HG03159 (cell line): ENCODE results near the gene CDON.
"Not testable (repeated sequence)": the region's sequence is repeated elsewhere in the genome, so short reads cannot be mapped to it uniquely, and the experiment has no call there.

ENCODE experiments used
- ATAC-seq: cut with Tn5 transposase; IDR thresholded peaks from one replicate; pipeline ENCODE4 v1.9.1; 2021; ENCODE audit warnings: mild to moderate bottlenecking, moderate library complexity; ENCODE audit not compliant: unreplicated experiment

Gene CDON

DNA sequence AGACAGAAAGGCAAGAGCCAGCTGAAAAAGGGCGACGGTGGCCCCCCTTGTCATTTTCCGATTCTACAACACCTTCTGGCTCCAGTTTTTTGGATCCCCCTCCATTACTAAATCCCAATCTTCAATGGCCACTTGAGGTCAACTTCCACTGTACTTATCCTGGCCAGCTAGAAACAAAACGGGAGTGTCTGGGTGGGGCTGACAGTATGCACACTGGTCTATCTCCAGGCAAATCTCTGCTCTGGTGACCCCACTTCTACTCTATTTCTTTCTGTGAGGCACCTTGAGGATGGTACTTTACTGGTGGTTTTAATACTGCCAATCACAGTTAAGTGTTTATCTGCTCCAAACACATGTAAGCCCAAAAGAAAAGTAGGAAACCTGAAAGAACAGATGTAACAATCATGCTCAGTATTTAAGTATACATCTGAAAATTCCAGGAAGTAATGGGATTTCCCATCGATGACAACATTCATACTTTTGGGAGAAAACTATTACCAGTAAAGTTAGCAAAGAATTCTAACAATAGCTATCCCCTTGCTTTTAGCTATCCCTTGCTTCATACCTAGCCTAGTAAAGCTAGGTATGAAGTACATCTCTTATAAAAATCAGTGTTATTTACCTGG is 16.0 kb downstream of the CDON start:
- ATAC-seq: no peak

DNA sequence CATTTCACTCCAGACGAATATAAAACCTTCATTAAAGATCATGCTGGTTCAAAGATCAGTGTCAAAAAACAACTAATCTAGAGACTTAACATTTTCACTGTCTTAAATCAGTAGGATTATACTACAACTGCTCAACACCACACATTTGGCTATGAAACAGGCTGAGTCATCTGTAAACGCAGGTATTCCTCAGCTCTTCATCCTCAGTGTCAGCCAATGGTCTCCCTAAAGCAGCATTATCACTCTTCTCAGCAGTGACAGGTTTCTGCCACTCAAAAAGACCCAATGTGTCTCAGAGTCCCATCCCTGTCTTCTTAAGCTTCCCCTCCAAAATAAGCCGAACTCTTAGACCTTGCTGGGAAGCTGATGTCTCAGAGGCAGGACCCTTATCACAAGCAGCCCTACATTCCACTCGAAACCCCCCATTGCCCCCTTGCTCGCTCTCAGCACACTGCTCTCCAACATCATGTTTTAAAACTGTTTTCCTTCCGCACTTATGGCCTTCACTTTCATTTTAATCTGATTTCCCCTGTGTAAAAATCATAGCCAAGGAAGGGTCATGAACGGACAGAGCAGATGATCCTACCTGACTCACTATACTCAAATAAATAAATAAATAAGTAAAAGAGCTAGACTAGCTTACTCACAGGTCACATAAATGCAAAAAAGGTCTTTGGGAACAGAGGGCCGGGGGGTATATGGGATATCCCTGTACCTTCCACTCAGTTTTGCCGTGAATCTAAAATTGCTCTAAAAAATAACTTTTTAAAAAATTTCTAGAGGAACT is 23.0 kb downstream of the CDON start:
- no peak for ATAC-seq

DNA sequence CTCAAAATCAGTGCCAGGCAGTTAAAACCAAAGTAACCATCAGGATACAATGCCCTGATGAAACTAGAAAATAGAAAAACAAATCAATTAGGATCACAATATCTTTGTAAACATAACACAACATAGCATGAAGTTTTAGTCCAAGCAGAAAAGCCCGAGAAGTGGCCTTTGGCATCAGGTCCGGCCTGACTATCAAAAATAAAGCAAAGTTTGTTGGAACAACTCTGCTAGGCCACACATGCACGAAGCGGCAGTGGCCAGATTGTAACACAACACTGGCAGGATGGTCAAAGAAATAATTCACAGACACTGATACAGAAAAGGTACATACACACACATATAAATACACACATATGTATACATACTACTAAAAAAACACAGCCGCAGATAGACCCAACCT is 26.9 kb downstream of the CDON start:
- ATAC-seq: no peak

DNA sequence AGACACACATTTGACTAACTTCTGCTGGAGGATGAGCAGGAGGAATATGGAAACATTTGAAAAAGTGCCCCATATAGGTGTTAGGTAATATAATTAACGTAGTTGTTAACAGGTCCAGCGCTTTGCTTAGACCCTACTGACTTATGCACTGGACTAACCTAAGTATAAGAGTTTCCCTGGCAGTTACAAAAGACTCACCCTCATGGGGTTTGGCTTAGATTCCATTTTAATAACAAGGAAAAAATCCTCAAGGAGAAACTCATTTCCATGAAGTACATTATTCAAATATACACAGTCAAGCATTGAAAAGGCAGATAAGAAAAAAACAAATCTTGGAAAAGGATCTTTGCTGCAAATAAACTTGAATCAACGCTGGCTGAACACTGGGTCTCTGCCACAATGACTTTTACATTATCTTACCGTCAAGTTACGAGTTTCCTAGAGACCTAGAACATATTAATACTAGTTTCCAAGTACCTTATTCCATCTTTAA is 27.7 kb downstream of the CDON start:
- ATAC-seq: no peak

DNA sequence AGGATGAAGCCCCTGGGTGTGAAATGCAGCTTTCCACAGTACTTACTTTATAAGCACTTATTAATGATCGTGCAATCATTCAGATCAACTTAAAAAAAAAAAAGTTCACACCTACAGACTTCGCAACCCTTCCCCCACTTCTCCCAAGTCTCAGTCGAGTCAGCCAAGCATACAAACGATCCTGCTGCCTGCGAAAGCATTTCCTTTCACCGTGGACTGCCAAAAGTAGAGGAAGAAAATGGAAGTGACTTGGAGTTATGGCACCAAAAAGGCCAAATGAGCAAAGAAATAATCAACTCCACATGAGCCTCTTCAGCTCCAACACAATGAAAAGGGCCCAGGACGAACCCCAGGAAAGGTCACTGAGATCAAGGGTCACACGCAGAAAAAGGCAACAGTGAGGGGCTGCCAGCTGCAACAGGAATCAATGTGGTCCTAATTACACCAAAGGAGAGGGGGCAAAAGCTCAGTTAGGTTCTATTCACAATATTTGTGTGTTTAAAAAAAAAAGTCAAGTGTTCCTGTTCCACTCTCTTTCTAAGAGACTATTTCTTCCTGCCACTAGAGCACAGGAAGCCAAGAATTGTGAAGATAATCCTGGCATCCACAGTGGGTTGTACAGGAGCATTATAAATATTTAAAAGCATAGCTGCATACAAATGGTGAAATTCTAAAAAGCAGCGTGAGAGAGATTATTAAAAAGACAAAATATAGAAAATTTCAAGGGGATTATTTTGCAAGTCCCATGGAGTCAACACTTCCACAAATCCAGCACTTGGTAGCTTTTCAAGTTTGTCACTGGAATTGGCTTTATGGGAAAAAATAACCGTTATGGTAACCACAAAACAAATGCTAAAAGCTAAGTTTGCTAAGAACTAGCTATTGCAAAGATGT is 28.4 kb downstream of the CDON start:
- ATAC-seq: no peak

DNA sequence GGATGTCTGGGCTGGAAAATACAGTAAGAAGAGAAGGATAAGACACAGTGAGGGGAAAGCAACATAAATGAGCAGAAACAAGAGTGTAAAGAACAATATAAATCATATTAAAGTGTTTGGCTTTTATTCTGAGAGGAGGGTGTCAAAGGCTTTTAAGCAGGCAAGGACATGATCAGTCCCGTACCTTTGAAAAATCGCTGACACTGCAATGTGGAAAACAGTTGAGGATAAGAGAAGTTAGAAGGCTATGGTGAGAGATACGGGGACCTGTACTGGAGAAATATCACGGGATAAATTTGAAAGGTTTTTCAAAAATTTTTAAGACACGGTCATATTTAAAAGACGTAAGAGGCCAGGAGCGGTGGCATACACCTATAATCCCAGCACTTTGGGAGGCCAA is 30.3 kb downstream of the CDON start:
- ATAC-seq: no peak

DNA sequence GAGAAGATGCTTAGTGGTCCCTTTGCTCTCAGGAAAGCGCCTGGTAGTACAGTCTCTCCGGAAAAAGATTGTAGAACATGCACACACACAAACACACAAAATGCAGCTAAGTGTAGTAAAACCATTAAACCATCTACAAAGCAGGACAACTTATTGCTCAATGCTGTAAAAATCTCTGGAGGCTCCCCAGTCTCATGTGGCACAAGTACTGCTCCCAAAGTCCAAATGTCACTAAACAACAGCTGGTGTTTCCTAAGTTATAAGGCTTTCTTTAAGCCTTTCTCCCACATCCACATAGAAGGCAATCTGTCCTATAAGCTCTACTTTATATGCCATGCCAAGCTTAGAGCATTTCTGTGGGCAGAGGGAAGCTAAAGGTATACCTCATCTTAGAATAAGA is 32.9 kb downstream of the CDON start:
- ATAC-seq: no peak

DNA sequence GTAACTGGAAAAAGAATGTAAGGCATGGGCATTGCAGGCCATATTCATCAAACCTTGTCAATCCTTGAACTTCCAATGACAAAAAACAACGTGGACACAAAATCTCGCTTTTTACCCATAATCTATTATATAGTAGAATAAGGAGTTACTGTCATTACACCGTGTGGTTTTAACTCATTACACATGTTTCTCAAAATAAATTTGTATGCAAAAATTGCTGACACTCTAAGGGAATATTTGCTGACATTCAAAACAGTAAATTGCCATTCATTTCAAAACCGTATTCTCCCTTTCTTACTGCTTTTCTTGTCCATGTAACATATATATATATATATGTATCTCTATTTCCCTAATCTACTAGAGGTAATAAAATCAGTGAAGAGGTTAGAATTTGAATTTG is 33.4 kb downstream of the CDON start:
- no peak for ATAC-seq

DNA sequence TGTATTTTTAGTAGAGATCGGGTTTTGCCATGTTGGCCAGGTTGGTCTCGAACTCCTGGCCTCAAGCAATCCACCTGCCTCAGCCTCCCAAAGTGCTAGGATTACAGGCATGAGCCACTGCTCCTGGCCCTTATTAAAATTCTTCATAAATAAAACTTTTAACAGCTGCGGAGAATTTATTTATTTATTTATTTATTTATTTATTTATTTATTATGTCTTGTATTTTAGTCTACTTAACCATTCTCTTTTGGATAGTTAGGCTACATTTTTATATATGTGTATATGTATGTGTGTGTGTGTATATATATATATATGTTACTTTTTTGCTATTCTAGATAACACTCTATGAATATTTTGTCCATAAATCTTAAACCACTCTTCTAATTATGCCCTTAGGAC is 34.1 kb downstream of the CDON start:
- ATAC-seq: not testable (repeated sequence)

DNA sequence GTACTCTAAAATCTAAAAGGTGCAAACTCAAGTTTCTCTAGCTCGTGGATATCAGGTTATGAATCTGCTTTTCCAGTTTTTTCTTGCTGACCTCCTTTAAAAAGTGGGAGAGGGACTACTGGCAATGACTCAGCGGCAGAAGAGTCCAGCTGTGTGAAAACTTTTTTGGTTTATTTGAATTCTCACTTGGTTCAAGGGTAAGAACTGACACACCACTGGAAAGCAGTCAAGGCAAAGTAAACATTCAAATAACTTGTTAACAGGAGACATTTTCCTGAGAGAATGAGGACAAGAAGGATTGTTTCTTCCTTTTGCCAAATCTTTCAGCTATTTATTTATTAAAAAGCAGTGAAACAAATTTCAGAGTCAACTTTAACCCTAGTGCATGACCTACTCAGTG is 36.1 kb downstream of the CDON start:
- ATAC-seq: no peak

DNA sequence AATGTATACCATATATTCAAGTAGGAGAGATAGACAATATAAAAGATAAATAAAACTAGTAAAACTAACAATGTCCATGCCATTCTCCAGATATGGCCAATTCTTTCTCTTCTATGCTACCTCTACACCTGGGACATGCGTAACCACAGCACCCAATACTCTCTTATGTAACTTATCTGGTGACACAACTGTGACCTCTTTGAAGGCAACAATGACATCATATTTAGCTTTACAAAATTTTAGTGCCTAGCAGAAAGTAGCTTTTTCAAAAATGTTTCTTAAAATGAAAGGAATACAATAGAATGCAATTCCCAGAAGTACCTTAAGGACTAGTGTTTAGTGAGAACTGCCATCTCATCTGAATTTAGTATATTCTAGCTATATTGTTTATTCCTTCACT is 36.8 kb downstream of the CDON start:
- no peak for ATAC-seq

DNA sequence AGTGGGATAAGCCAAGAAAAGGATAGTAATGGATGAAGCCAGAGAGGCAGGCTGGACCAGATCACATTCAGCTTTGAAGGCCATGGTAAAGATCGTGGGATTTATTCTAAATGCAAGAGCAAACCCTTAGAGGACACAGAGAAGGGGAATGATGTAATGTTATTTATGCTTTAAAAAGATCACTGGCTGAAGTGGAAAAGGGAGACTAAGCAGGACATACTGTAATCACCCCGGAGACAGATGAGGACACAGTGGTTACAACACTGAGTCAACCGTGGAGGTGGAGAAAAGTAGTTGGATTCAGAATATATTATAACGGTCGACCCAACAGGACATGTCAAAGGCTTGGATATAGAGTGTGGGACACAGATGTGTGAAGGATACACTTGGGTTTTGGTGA is 38.5 kb downstream of the CDON start:
- ATAC-seq: no peak

DNA sequence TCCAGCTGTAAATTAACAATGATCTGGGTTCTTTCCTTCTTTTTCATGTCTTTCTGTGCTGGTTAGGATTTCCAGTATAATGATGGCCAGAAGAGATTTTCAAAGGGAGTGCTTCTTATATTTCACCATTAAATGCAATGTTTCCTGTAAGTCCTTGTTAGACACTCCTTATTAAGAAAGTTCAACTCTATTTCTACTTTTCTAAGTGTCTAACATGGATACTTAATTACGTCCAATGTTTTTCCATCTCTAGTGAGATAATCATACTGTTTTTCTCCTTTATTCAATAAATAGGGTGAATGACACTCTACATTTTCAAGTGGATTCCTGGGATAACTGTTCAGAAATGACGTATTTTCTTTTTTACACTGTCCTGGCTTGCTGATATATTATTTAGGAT is 49.8 kb downstream of the CDON start:
- no peak for ATAC-seq

DNA sequence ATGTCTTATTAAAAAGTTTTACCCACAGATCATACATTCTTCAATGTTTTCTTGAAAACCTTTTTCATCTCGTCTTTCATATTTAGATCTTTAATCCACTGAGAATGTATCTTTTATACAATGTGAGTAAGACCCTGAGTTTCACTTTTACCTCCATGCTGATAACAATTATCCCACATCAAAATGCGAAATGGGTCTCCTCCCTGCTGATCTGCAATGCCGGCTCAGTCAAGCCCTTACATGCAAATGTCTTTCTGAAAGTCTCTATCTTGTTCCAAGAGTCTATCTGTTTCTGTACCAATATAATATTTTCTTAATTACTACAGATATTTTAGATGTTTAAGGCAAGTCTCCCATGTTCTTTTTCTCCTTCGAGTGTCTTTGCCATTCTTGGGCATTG is 50.9 kb downstream of the CDON start:
- no peak for ATAC-seq

DNA sequence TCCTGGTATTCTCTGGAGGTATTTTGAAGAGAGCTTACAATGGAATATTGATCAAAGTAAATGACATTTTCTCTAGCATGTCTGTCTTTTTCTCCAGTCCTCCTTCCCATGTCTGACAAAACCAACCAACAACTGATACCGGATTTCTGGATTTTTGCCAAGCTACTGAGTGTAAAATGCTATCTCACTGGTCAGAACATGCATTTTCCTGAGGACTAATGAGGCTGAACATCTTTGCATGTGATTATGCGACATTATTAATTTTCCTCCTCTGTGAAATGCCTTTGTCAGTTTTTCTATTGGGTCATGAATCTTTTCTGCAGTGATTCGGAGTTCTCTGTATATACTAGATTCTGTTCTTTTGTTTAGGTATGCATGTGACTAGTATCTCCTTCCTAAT is 51.4 kb downstream of the CDON start:
- no peak for ATAC-seq

DNA sequence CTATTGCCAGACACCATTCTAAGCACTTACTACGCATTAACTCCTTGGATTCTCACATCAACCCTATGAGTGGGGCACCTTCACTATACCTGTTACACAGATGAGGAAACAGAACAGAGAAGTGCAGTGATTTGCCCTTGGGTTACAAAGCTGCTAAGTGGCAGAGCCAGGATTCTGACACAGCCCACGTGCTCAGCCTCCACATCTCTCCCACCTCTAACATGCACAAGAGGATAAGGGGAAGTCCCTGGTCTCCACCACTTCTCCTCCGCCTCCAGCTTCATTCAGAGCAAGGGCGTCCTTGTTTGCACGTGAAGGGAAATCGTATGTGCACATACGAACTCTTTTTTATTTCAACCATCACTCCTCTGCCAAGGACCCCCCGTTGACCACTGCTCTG is 53.7 kb downstream of the CDON start:
- ATAC-seq: no peak

DNA sequence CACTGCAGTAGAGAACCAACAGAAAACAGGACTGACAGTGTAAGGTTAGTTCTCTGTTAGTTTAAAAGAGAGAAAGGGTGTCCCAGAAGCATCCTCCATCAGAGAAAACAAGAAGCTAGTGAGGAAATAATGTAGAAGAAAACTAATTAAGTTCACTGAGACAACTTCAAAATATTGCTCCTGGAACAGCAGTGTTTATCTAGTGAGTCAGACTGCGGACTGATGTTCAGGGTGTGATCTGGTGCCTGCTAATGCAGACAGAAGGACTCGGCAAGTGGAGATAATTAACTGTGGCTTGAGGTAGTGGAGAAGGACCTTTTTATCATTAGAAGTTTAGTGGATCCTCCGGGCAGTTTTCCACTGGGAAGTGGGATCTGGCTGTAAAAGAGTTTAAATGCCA is 55.4 kb downstream of the CDON start:
- ATAC-seq: no peak

DNA sequence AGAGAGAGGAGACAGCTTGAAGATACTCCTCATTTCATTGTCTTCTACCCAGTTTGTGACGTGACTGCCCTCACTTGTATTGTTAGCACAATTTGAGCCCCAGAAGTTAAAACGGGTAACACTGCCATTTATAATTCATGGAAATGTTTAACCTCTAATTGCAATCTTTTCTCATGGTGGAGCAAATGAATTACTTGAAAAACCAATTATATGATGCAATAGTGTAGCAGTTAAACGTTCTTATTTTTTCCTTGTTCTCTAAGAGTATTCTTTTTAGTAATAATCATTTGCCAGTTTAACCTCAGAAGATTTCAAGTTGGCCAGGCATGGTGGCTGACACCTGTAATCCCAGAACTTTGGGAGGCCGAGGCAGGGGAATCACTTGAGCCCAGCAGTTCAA is 56.6 kb downstream of the CDON start:
- ATAC-seq: no peak

DNA sequence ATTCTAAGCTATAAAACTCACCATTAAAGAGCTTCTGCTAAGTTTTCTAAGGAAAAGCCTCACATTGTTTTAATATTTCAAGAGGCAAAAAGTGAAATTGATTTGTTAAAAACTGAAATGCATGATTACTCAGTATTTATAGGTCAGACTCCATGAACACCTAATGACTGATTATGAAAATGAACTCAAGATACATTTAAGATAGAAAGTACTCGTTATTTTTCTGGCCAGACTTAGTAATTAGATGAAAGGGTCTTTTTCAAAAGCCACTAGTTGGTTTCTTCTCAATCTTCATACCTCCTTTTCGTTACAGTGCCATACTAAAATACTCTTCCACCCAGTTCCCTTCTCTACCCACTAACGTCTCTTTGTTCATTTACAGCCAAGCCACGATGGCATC is 60.5 kb downstream of the CDON start:
- no peak for ATAC-seq

DNA sequence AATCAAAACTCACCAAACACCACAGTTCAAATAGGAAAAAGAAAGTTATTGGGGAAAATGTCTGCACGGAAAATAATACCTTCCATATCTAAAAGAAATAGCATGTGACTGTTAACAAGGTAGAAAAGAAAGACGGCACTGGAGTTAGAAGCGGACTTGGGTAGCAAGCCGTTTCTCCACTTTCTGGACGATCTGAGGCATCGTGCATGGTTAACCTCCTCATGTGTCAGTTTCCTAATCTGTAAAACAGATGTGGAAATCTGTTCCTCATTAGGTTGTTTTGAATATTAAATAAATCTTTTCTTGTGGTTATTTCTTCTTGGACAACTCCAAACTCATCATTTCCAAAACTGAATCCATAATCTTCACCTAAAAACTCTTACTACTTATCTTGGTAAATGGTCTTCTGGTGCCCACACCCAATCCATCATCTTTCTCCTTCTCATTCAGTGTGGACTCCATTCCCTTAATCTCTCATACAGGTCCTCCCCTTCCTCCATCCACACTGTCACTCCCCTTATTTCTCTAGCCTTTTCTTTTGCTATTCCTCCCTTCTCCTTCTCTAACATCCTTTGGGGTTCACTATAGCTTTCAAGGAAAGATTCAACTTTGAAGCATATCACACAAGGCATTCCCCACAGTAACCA is 63.3 kb downstream of the CDON start:
- no peak for ATAC-seq

DNA sequence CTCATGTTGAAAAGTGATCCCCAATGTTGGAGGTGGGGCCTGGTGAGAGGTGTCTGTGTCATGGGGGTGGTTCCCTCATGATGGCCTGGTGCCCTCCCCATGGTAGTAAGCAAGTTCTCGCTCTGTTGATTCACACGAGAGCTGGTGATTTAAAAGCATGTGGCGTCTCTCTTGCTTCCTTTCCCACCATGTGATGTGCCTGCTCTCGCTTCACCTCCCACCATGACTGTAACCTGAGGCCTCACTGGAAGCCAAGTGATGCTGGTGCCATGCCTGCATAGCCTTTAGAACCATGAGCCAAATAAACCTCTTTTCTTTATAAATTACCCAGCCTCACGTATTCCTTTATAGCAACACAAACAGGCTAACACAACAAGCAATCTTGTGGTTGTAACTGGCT is 64.4 kb downstream of the CDON start:
- ATAC-seq: no peak
